ENCODE data around the gene GABRG3. TPM values are rescaled to one million over a fixed set of nuclear protein-coding genes. Genes with fewer than 3 reads are reported as not detected.

Gene GABRG3
- total RNA-seq, 1 donor from 2014 or later, result 0.06 TPM

DNA sequence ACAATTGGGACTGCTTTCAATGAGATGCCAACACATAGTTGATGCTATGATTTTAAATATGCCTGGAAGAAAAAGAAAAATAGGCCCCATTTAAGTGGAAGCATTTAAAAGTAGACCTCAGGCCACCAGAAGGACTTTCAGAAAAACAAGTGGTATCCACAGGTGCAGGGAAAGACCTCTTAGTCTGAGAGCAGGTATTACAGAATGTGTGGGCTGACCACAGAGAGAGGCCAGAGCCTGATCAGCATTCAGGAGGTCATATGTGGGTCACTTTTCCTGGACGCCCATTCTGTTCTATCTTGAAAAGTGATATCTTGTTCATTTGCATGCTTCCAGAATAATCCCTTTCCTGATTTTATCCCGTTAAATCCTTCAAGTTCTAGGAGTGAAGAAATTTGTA, 95.5 kb downstream of the GABRG3 start:
- no peak for DNase-seq (ENCODE audit: low read depth)
- H3K4me3 ChIP-seq (ENCODE audit: low read depth, low read length), result no peak overlapping the region
- TF ChIP-seq, protein P1, sequence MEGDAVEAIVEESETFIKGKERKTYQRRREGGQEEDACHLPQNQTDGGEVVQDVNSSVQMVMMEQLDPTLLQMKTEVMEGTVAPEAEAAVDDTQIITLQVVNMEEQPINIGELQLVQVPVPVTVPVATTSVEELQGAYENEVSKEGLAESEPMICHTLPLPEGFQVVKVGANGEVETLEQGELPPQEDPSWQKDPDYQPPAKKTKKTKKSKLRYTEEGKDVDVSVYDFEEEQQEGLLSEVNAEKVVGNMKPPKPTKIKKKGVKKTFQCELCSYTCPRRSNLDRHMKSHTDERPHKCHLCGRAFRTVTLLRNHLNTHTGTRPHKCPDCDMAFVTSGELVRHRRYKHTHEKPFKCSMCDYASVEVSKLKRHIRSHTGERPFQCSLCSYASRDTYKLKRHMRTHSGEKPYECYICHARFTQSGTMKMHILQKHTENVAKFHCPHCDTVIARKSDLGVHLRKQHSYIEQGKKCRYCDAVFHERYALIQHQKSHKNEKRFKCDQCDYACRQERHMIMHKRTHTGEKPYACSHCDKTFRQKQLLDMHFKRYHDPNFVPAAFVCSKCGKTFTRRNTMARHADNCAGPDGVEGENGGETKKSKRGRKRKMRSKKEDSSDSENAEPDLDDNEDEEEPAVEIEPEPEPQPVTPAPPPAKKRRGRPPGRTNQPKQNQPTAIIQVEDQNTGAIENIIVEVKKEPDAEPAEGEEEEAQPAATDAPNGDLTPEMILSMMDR (conservative IDR thresholded peaks at IDR 0.05; ENCODE audit: low read depth, low read length), result no peak

DNA sequence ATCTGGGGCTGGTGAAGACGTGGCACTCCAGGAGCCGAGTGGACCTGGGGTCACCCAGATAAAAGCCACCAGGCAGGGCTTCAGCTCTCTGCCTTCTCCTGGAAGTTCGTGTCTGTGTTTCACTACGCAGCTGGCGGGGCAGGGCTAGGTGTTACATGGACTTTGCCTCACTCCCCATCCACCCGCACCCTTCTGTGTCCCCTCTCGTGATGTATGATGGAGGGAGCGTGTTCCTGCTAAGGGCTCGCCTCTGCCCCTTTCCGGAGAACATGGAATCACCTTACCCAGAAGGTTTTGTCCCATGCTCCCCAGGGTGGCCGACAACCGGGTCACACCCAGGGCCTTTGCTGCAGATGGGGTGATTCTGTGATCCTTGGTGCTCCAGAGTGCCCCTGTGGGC, 96.2 kb downstream of the GABRG3 start:
- TF ChIP-seq, protein P1 (conservative IDR thresholded peaks at IDR 0.05; ENCODE audit: low read depth, low read length), result no peak
- no peak for DNase-seq (ENCODE audit: low read depth)
- no peak overlapping the region for H3K4me3 ChIP-seq (ENCODE audit: low read depth, low read length)

DNA sequence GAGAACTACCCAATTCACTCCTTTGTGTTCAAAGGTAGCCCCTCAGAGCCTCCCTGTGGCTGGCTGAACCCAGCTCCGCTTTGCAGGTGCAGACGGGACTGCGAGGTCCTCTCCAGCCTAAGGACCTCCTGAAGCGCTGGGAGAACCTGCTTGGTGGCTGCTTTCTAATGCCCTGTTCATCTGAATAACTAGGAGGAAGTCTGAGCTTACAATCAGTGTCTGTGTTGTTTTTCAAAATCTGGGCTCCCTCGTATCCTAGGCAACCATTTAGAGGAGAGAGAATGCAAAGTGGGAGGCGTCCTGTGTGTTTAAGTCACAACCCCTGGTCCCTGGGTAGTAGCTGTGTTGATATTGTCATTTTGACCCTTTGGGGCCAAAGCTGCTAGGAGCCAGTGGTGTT, 99.9 kb downstream of the GABRG3 start:
- DNase-seq (ENCODE audit: low read depth), result no peak
- H3K4me3 ChIP-seq (ENCODE audit: low read depth, low read length), result no peak overlapping the region
- TF ChIP-seq, protein P1 (conservative IDR thresholded peaks at IDR 0.05; ENCODE audit: low read depth, low read length), result no peak

DNA sequence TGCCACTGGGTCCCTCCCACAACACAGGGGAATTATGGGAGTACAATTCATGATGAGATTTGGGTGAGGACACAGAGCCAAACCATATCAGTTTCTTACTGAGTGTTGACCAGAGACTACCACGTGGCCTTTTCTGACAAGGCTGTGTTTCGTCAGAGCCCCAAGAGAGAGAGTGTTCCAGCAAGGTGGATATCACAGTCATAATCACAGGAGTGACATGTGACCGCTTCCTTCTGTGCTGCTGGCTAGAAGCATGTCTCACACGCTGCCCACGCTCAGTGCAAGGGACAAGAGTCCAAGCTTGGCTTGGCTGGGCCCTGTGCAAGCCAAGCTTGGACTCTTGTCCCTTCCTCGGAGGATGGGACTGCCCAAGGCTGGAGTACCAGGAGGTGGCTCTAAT, 103.2 kb downstream of the GABRG3 start:
- TF ChIP-seq, protein P1 (conservative IDR thresholded peaks at IDR 0.05; ENCODE audit: low read depth, low read length), result no peak
- no peak for DNase-seq (ENCODE audit: low read depth)
- H3K4me3 ChIP-seq (ENCODE audit: low read depth, low read length), result no peak overlapping the region

DNA sequence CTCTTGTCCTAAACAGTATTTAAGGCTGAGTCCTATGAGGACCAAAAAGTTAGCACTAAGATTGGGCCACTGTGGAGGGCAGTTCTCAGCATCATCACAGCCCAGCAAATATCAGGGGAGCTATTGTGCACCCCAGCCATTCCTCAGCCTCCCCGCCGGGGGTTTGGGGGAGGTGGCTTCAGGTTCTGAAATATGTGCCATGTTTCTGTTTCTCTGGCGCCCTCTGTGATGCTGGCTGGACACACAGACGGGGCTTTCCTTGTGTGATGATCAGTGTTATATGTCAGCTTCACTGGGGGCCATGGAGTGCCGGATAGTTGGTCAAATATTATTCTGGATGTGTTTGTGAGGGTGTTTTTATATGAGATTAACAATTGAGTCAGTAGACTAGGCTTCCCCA, 106.8 kb downstream of the GABRG3 start:
- DNase-seq (ENCODE audit: low read depth), result no peak
- H3K4me3 ChIP-seq (ENCODE audit: low read depth, low read length), result no peak overlapping the region
- TF ChIP-seq, protein P1 (conservative IDR thresholded peaks at IDR 0.05; ENCODE audit: low read depth, low read length), result no peak

DNA sequence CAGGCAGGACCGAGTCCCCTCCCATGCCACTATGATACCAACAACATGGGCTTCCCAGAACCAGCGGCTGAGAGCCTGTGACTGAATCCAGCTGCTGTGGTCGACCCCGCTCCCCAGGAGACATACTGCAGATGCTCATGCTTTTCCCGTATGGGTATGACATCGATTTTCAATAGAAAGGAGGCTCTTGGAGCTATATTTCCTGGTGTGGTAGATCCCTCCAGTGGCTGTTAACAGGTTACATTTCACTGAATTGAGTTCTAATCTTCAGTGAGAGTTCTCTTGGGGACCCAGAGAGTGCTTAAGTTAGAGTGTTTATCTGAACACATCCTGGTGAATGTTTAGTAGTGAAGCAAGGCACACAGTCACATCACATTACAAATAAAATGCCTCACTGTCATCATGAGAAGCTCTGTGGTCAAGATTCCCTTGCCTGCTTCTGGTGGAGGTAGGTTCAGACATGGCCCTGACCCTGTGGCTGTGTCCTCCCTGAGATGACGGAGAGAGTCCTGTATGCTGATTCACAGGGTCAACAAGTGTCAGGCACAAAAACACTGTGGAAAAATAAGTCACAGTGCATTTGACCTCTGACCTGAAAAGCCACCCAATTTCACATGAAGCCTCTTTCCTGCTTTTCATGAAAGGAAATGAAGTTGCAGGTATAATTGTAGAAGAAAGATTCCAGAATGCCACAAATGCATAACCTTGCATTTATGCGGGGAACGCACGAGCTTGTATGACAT, 110.9 kb downstream of the GABRG3 start:
- no peak for DNase-seq (ENCODE audit: low read depth)
- H3K4me3 ChIP-seq (ENCODE audit: low read depth, low read length), result no peak overlapping the region
- TF ChIP-seq, protein P1 (conservative IDR thresholded peaks at IDR 0.05; ENCODE audit: low read depth, low read length), result no peak

DNA sequence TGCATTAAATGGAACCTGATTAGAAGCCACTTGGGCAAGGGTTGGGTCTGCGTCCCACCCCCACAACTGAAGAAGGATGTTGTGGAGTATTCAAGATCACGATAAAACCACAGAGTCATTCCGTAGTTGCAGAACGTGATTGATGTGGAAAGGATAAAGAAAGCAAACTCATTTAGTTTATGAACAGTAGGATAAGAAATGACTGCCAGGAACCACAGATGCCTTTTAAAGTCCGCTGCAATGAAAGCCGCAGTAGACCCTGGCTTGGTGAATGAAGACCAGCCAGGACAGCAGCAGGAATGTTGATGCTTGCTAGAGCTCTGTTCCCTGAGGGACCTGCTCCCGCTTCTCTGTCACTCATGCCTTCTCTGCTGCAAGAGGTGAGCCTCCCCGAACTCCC, 111.5 kb downstream of the GABRG3 start:
- TF ChIP-seq, protein P1 (conservative IDR thresholded peaks at IDR 0.05; ENCODE audit: low read depth, low read length), result no peak
- no peak for DNase-seq (ENCODE audit: low read depth)

More for the DNA sequence above, 111.5 kb downstream of the GABRG3 start:
- no peak overlapping the region for H3K4me3 ChIP-seq (ENCODE audit: low read depth, low read length)

Data from epithelial cell of proximal tubule (primary cell).